22Rv1 (cell line): ENCODE data around the gene DNASE1L2.

ENCODE experiments used
- CTCF ChIP-seq: fragments of 450-650 bp; IDR thresholded peaks from 2 replicates; pipeline ENCODE4 v1.5.1; 2017; ENCODE audit warnings: mild to moderate bottlenecking
- ZFX ChIP-seq: fragments of 450-650 bp; IDR thresholded peaks from 2 replicates; pipeline ENCODE4 v1.6.1; 2017; ENCODE audit warnings: antibody characterized with exemption, borderline replicate concordance

- TF ChIP-seq CTCF (no peak), ZFX (no peak)
These were observed 38.5 kb upstream of the DNASE1L2 start for GRCh38 chr16:2197765-2198164.
